Ectodermal cell (in vitro differentiated cells): ENCODE measurements around the gene FAF1.
"Not testable (repeated sequence)": the region's sequence is repeated elsewhere in the genome, so short reads cannot be mapped to it uniquely, and the experiment has no call there.

Experiments used
- H3K27ac ChIP-seq: 2 replicates; pipeline ENCODE4 v1.7.0; 2013; ENCODE audit warnings: mild to moderate bottlenecking, low read depth, low read length; ENCODE audit not compliant: insufficient read depth, poor library complexity, severe bottlenecking
- H3K27me3 ChIP-seq: 2 replicates; pipeline ENCODE4 v1.7.0; 2013; ENCODE audit warnings: mild to moderate bottlenecking, low read length; ENCODE audit not compliant: insufficient read depth, control insufficient read depth, poor library complexity, severe bottlenecking
- H3K36me3 ChIP-seq: one replicate; pipeline ENCODE4 v1.7.0; 2013; ENCODE audit warnings: low read length; ENCODE audit not compliant: control insufficient read depth, insufficient read depth
- H3K4me1 ChIP-seq: one replicate; pipeline ENCODE4 v1.7.0; 2013; ENCODE audit warnings: low read length; ENCODE audit not compliant: control insufficient read depth, insufficient read depth
- H3K4me3 ChIP-seq: 2 replicates; pipeline ENCODE4 v1.7.0; 2013; ENCODE audit warnings: low read depth, low read length, control low read depth; ENCODE audit not compliant: insufficient read depth
- H3K9me3 ChIP-seq: 2 replicates; pipeline ENCODE4 v1.7.0; 2013; ENCODE audit warnings: mild to moderate bottlenecking, low read length, moderate library complexity; ENCODE audit not compliant: control insufficient read depth
- WGBS, 2 experiments: methylation state at CpG; one replicate each; pipeline ENCODE4 v1.1.7; 2013; ENCODE audit warnings: missing lambda C conversion rate in 2 of 2; 5-methylcytosine and 5-hydroxymethylcytosine counted together

The FAF1 gene

DNA sequence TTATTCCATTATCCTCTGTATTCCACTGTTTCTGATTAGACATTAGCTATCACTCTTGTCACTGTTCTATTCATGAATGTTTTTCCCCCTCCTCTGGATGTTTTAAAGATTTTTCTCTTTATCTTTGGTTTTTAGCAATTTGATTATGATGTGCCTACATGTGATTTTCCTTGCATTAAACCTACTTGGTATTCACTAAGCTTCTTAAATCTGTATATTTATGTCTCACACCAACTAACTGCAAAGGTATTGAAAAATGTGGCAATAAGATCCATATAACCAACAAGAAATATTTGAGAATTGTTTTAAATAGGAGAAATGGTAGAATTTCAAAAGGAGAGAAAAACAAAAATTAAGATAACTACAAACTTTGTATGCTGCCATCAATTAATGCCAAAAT, 25.2 kb downstream of the FAF1 start:
- no peaks in the 10 kb centered on the region for H3K27me3 ChIP-seq
- H3K4me1 ChIP-seq = no peaks in the 10 kb centered on the region
- no peaks in the 10 kb centered on the region for H3K36me3 ChIP-seq
- H3K27ac ChIP-seq = no peak overlapping the region
- H3K4me3 ChIP-seq = no peak overlapping the region
- no peaks in the 10 kb centered on the region for H3K9me3 ChIP-seq

DNA sequence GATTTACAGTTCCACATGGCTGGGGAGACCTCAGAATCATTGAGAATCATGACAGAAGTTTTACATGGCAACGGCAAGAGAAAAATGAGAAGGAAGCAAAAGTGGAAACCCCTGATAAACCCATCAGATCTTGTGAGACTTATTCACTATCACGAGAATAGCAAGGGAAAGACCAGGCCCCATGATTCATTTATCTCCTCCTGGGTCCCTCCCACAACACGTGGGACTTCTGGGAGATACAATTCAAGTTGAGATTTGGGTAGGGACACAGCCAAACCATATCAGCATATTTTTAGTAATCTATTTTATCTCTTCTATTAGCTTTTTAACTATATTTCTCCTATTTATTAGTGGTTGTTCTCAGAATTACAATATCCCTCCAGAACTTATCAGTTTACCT, 26.3 kb downstream of the FAF1 start:
- not testable (repeated sequence) for H3K27ac ChIP-seq, H3K9me3 ChIP-seq
- WGBS, 2 experiments = 89 to 96% methylated on average over 3 of the region's 3 CpGs

DNA sequence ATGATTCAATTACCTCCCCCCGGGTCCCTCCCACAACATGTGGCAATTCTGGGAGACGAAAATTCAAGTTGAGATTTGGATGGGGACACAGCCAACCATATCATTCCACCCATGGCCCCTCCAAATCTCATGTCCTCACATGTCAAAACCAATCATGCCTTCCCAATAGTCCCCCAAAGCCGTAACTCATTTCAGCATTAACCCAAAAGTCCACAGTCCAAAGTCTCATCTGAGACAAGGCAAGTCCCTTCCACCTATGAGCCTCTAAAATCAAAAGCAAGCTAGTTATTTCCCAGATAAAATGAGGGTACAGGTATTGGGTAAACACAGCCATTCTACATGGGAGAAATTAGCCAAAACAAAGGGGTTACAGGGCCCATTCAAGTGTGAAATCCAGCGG, 28.0 kb downstream of the FAF1 start:
- H3K4me1 ChIP-seq, H3K9me3 ChIP-seq, H3K27me3 ChIP-seq, H3K4me3 ChIP-seq, H3K36me3 ChIP-seq, H3K27ac ChIP-seq: not testable (repeated sequence)
- 93 to 96% methylated on average over 4 of the region's 4 CpGs for WGBS, 2 experiments

More for the DNA sequence above, 26.3 kb downstream of the FAF1 start:
- H3K27me3 ChIP-seq, H3K4me1 ChIP-seq, H3K36me3 ChIP-seq, H3K4me3 ChIP-seq: not testable (repeated sequence)

DNA sequence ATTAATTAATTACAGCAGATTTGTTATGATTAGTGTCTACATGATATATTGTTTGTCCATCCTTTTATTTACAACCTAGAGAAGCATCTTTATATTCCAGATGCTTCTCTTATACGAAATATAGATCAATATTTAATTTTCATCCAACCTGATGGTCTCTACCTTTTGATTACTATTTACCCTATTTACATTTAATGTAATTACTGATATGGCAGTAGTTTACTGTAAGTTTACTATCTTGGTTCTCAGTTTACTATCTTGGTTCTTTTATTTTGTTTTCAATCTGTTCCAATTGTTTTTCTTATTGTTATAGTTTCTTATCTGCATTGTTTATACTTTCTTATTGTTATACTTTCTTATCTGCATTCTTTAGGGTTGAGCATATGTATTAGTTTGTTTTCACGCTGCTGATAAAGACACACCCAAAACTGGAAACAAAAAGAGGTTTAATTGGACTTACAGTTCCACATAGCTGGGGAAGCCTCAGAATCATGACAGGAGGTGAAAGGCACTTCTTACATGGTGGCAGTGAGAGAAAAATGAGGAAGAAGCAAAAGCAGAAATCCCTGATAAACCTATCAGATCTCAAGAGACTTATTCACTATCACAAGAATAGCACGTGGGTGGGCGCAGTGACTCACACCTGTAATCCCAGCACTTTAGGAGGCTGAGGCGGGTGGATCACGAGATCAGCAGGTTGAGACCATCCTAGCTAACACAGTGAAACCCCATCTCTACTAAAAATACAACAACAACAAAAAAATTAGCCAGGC, 28.9 kb downstream of the FAF1 start:
- no peaks in the 10 kb centered on the region for H3K36me3 ChIP-seq
- H3K27me3 ChIP-seq = no peaks in the 10 kb centered on the region
- 87% methylated on average over 5 to 6 of the region's 6 CpGs for WGBS, 2 experiments
- H3K4me3 ChIP-seq = no peak overlapping the region
- H3K27ac ChIP-seq = no peak overlapping the region
- H3K9me3 ChIP-seq = no peaks in the 10 kb centered on the region
- no peaks in the 10 kb centered on the region for H3K4me1 ChIP-seq

DNA sequence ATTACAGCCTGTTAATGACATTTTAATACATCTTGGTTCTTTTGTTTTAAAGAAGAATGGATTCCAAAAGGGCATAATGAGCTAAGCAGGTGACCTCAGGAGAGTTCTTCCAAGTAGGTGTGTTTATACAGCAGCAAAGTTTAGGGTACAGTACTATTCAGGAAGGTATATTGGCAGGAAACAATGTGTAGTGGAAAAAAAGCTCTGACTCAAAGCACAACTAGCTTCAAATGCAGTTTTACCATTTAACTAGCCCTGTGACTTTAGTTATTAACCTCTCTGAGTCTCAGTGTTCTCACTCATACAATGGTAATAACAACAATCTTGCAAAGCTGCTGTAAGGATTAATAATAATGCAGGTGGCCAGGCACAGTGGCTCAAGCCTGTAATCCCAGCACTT, 29.9 kb downstream of the FAF1 start:
- Histone ChIP-seq H3K9me3 (no peaks in the 10 kb centered on the region), H3K36me3 (no peaks in the 10 kb centered on the region), H3K27me3 (no peaks in the 10 kb centered on the region), H3K4me3 (no peak overlapping the region), H3K4me1 (no peaks in the 10 kb centered on the region), H3K27ac (no peak overlapping the region)

DNA sequence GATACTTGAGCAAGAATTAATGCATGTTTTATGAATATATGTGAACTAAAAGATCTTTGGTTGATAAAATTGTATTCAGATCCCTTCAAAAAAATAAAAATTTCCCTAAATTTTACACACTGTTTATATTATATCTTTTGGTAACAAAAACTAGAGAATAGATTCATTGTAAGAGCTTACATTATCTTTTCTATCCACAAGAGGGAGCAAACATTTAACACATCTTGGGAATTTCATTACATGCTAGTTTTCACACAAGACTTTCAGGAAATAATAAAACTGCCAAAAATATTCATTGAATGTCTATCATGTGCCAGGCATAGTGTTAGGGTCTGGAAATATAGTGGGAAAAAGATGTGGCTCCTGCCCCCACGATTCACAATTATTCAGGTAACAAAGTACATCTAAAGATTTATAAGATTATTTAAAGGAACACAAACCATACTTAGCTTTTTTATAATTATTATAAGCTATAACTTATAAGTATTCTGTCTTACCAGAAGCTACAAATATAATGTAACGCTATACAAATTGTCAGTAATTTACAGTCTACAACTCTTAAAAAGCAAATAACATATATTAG, 30.6 kb downstream of the FAF1 start:
- Histone ChIP-seq H3K9me3 (no peaks in the 10 kb centered on the region), H3K27ac (no peak overlapping the region), H3K4me1 (no peaks in the 10 kb centered on the region), H3K4me3 (no peak overlapping the region), H3K36me3 (no peaks in the 10 kb centered on the region), H3K27me3 (no peaks in the 10 kb centered on the region)
- 91 to 95% methylated on average over 1 of the region's 2 CpGs for WGBS, 2 experiments

DNA sequence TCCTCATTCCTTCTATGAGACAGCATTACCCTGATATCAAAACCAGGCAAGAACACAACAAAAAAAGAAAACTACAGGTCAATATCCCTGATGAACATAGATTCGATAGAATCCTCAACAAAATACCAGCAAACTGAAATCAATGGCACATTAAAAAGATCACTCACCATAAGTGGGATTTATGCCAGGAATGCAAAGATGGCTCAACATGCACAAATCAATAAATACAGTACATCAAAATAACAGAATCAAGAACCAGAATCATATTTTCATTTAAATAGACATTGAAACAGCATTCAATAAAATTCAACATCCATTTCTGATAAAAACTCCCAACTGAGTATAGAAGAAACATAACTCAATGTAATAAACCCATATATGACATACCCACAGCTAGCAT, 36.5 kb downstream of the FAF1 start:
- 89 to 100% methylated on average over 1 of the region's 1 CpG for WGBS, 2 experiments
- H3K4me1 ChIP-seq = no peaks in the 10 kb centered on the region
- no peaks in the 10 kb centered on the region for H3K36me3 ChIP-seq
- H3K4me3 ChIP-seq = no peak overlapping the region
- no peak overlapping the region for H3K27ac ChIP-seq
- no peaks in the 10 kb centered on the region for H3K27me3 ChIP-seq
- H3K9me3 ChIP-seq = no peaks in the 10 kb centered on the region

DNA sequence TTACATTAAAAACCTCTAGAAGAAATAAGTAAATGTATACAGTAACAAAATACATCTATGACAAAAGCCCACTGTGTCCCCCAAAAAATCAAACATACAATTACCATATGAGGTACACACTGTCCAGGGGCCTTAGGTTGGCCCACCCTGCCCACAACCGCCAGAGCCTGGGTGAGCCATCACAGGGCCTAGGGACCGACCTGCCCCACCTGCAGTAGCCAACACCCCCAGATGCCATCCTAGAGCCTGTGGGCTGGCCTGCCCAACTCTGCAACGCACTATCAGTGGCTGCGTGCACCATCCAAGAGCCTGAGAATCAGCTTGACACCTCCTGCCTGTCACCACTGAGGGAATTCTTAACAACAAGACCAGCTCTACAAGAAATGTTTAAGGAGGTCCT, 39.0 kb downstream of the FAF1 start:
- 93 to 96% methylated on average over 4 of the region's 4 CpGs for WGBS, 2 experiments

DNA sequence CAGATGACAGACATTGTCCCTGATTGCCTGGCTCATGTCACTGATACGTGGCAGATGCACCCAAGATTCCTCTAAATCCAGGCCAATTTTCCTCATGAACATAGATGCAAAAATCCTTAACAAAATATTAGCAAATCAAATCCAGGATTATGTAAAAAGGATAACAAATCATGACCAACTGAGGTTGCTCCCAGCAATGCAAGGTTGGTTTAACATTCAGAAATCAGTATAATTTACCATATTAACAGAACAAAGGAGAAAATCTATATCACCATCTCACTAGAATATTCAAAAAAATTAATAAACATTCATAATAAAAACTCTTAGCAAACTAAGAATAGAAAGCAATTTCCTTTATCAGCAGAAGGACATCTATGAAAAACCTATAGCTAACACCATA, 39.7 kb downstream of the FAF1 start:
- Histone ChIP-seq H3K4me3 (no peak overlapping the region), H3K27me3 (no peaks in the 10 kb centered on the region), H3K9me3 (no peaks in the 10 kb centered on the region), H3K36me3 (no peaks in the 10 kb centered on the region), H3K27ac (no peak overlapping the region), H3K4me1 (no peaks in the 10 kb centered on the region)
- WGBS, 2 experiments = 94 to 100% methylated on average over 1 of the region's 1 CpG

More for the DNA sequence above, 39.0 kb downstream of the FAF1 start:
- no peak overlapping the region for H3K27ac ChIP-seq
- no peaks in the 10 kb centered on the region for H3K4me1 ChIP-seq
- H3K4me3 ChIP-seq = no peak overlapping the region
- no peaks in the 10 kb centered on the region for H3K36me3 ChIP-seq
- no peaks in the 10 kb centered on the region for H3K9me3 ChIP-seq
- no peaks in the 10 kb centered on the region for H3K27me3 ChIP-seq

DNA sequence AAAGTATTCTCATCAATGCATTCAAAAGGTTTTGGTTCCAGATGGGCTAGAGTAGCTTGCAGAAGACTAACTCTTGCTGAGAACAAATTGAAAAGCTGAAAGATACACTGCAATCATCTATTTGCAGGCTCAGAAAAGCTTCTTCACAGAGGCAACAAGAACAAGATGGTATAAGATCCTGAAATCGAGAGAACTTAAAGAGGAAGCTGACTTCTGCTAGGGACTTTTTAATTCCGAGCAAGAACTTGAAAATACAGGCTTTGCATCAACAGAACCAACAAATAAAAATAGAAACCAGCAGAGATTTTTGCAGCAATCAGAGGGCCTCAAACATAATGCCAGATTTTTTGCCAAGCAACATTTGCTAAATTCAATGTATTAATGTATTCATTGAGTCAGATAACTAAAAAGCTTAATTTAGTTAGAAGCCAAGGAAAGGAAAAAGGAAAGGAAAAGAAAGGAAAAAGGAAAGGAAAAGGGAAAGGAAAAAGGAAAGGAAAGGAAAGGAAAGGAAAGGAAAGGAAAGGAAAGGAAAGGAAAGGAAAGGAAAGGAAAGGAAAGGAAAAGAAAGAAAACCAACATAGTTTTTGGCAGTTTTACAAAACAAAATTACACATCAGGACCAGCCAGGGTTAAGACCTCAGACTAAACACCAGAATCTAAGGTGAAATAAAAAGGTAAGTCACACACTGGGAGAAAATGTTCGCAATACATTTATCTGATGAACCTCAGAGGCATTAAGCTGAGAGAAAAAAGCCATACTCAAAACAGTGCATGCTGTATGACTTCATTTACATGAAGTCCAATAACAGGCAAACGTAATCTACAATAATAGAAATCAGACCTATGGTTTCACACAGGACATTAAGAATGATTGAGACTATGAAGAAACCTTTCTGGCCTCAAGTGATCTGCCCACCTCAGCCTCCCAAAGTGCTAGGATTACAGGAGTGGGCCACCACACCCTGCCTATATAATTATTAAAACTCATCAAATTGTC, 42.6 kb downstream of the FAF1 start:
- Histone ChIP-seq H3K36me3 (no peaks in the 10 kb centered on the region), H3K9me3 (no peaks in the 10 kb centered on the region), H3K4me1 (no peaks in the 10 kb centered on the region), H3K4me3 (no peak overlapping the region), H3K27ac (no peak overlapping the region), H3K27me3 (no peaks in the 10 kb centered on the region)
- WGBS, 2 experiments = 93 to 94% methylated on average over 4 of the region's 4 CpGs
